ENCODE results near the gene LAS1L. TPM values are rescaled to one million over a fixed set of nuclear protein-coding genes. Genes with fewer than 3 reads are reported as not detected.

The LAS1L gene
- total and polyA plus RNA-seq, 12 donors = 7.4 to 41.2 (median 21.4) TPM

GRCh38 chrX:65537229-65537628 is 2.6 kb upstream of the LAS1L start:
- H3K36me3 ChIP-seq (replicated peaks in 1 of 2) = no peaks in the 10 kb centered on the region
- no peaks in the 10 kb centered on the region for H3K9me3 ChIP-seq (replicated peaks in 1 of 3)
- TF ChIP-seq POLR2A (IDR thresholded peaks at IDR 0.05) (no peak), CTCF (IDR thresholded peaks at IDR 0.05) (no peak)
- intact Hi-C loops (cut with DNase I) = no loop called here
- WGBS, 4 donors = 20 to 55% (median 48%) methylated on average over 1 to 3 of the region's 3 CpGs
- peaks cover 0 to 8% of the 10 kb centered on the region in 2 donors for H3K4me1 ChIP-seq (replicated peaks in 1 of 2)
- H3K27me3 ChIP-seq = peaks cover 17% of the 10 kb centered on the region
- H3K4me3 ChIP-seq = no peak overlapping the region
- DNase-seq = no peak
- H3K27ac ChIP-seq = no peak overlapping the region

- intact Hi-C loops (cut with DNase I) = no loop called here
- H3K27me3 ChIP-seq = peaks cover 21% of the 10 kb centered on the region
- H3K9me3 ChIP-seq (replicated peaks in 1 of 3) = no peaks in the 10 kb centered on the region
- H3K36me3 ChIP-seq (replicated peaks in 1 of 2) = no peaks in the 10 kb centered on the region
- no peak for DNase-seq
- no peak overlapping the region for H3K27ac ChIP-seq
- no peak for TF ChIP-seq POLR2A (IDR thresholded peaks at IDR 0.05)
- no peak for TF ChIP-seq CTCF (IDR thresholded peaks at IDR 0.05)
- WGBS, 4 donors = 86 to 88% (median 88%) methylated on average over 1 to 3 of the region's 3 CpGs
- peaks cover 0 to 8% of the 10 kb centered on the region in 2 donors for H3K4me1 ChIP-seq (replicated peaks in 1 of 2)
- H3K4me3 ChIP-seq = no peak overlapping the region
These were observed 1.7 kb upstream of the LAS1L start for GRCh38 chrX:65536291-65536690.

- Histone ChIP-seq H3K27me3 (peaks cover 12% of the 10 kb centered on the region), H3K9me3 (replicated peaks in 1 of 3) (no peaks in the 10 kb centered on the region), H3K36me3 (replicated peaks in 1 of 2) (peaks cover 0 to 12% of the 10 kb centered on the region in 2 donors), H3K4me1 (replicated peaks in 1 of 2) (peaks cover 0 to 8% of the 10 kb centered on the region in 2 donors), H3K4me3 (no peak overlapping the region), H3K27ac (no peak overlapping the region)
- intact Hi-C loops (cut with DNase I) = no loop called here
- no peak for DNase-seq
- TF ChIP-seq POLR2A (IDR thresholded peaks at IDR 0.05) (no peak), CTCF (IDR thresholded peaks at IDR 0.05) (no peak)
- WGBS, 4 donors = 74 to 89% (median 83%) methylated on average over 3 of the region's 3 CpGs
These were observed 2.6 kb downstream of the LAS1L start for GRCh38 chrX:65532016-65532415.

- Histone ChIP-seq H3K27me3 (peaks cover 4% of the 10 kb centered on the region), H3K4me1 (replicated peaks in 1 of 2) (peaks cover 0 to 6% of the 10 kb centered on the region in 2 donors), H3K9me3 (replicated peaks in 1 of 3) (no peaks in the 10 kb centered on the region), H3K4me3 (no peak overlapping the region), H3K36me3 (replicated peaks in 1 of 2) (peaks cover 0 to 19% of the 10 kb centered on the region in 2 donors), H3K27ac (no peak overlapping the region)
- WGBS, 4 donors = 41 to 52% (median 46%) methylated on average over 7 to 9 of the region's 9 CpGs
- TF ChIP-seq POLR2A (IDR thresholded peaks at IDR 0.05) (no peak), CTCF (IDR thresholded peaks at IDR 0.05) (peak; percentile 65 to 98 (median 78))
- intact Hi-C loops (cut with DNase I) = no loop called here
- DNase-seq = peak; percentile 18 to 64 (median 41)
These were observed 5.8 kb downstream of the LAS1L start for GRCh38 chrX:65528705-65529340.
